NB4 (cell line): ENCODE measurements around the gene SRXN1.

Experiments
- POLR2A ChIP-seq: IDR thresholded peaks from 2 replicates; pipeline ENCODE4 v1.6.1; 2011; ENCODE audit warnings: mild to moderate bottlenecking; ENCODE audit not compliant: insufficient read length; ENCODE audit errors: extremely low read depth
- TF ChIP-seq, protein P1 (sequence below): IDR thresholded peaks from one replicate; pipeline ENCODE4 v1.5.1; 2012; ENCODE audit warnings: low read depth, low read length
- TF ChIP-seq, protein P2 (sequence below): IDR thresholded peaks from 2 replicates; pipeline ENCODE4 v1.6.1; 2011; ENCODE audit warnings: low read depth, low read length

DNA sequence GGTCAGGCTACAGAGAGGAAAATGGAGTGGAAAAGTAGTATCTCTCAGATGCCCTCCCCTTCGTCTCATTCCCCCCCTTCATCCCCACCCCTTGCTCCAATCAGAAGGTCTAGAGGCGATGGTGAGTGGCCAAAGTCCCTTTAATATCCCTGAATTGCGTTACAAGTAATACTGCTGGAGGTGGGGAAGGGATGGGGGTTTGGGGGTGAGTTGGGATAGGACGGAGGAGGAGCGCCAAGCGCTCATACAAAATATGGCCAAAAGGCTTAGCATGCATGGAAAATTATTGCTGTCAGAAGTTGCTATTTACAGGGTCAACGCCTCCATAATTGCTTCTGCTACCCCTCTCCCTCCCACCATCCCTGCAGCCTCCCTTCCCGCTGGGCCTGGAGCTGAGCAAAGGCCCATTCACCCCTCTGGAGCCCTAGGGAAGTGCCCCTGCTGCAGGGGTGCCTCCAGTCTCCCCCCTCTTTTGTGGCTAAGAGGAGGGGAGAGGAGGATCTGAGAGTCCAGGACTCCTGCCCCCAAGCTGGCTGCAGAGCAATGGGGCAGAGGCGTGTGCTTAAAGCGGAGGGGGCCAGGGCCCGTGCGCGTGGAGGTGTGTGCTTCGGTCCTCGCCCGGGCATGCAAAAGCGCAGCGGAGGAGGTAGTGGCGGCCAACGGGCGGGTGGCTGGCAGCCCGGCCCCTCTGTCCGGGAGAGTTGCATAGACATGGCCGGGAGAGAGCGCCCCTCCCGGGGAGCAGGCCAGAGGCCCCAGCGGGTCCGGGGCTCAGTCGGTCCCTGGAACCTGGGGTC is 8.7 kb upstream of the SRXN1 start:
- TF ChIP-seq, protein P1, sequence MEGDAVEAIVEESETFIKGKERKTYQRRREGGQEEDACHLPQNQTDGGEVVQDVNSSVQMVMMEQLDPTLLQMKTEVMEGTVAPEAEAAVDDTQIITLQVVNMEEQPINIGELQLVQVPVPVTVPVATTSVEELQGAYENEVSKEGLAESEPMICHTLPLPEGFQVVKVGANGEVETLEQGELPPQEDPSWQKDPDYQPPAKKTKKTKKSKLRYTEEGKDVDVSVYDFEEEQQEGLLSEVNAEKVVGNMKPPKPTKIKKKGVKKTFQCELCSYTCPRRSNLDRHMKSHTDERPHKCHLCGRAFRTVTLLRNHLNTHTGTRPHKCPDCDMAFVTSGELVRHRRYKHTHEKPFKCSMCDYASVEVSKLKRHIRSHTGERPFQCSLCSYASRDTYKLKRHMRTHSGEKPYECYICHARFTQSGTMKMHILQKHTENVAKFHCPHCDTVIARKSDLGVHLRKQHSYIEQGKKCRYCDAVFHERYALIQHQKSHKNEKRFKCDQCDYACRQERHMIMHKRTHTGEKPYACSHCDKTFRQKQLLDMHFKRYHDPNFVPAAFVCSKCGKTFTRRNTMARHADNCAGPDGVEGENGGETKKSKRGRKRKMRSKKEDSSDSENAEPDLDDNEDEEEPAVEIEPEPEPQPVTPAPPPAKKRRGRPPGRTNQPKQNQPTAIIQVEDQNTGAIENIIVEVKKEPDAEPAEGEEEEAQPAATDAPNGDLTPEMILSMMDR: no peak
- no peak for TF ChIP-seq POLR2A
- TF ChIP-seq, protein P2, sequence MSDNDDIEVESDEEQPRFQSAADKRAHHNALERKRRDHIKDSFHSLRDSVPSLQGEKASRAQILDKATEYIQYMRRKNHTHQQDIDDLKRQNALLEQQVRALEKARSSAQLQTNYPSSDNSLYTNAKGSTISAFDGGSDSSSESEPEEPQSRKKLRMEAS: no peak
